ENCODE results near the gene EHMT1.
"Not testable (repeated sequence)": the region's sequence is repeated elsewhere in the genome, so short reads cannot be mapped to it uniquely, and the experiment has no call there.

EHMT1 gene

GRCh38 chr9:137777761-137778160 is 159.0 kb downstream of the EHMT1 start:
- Histone ChIP-seq H2AFZ (ENCODE audit: low read depth, low read length) (no peak overlapping the region), H3K36me3 (ENCODE audit: insufficient read depth, low read length) (peaks cover 84% of the 10 kb centered on the region), H3K4me3 (ENCODE audit: low read length) (no peak overlapping the region), H3K9me3 (ENCODE audit: low read length) (peaks cover 9% of the 10 kb centered on the region), H3K27me3 (ENCODE audit: insufficient read depth, low read length) (no peaks in the 10 kb centered on the region), H3K4me1 (ENCODE audit: insufficient read depth, low read length) (no peaks in the 10 kb centered on the region)

GRCh38 chr9:137778336-137778735 is 159.5 kb downstream of the EHMT1 start:
- Histone ChIP-seq H3K4me1 (ENCODE audit: insufficient read depth, low read length) (no peaks in the 10 kb centered on the region), H3K9me3 (ENCODE audit: low read length) (peaks cover 9% of the 10 kb centered on the region), H2AFZ (ENCODE audit: low read depth, low read length) (no peak overlapping the region), H3K4me3 (ENCODE audit: low read length) (no peak overlapping the region), H3K36me3 (ENCODE audit: insufficient read depth, low read length) (peaks cover 83% of the 10 kb centered on the region), H3K27me3 (ENCODE audit: insufficient read depth, low read length) (no peaks in the 10 kb centered on the region)

GRCh38 chr9:137778914-137779313 is 160.1 kb downstream of the EHMT1 start:
- Histone ChIP-seq H3K27me3 (ENCODE audit: insufficient read depth, low read length) (no peaks in the 10 kb centered on the region), H3K36me3 (ENCODE audit: insufficient read depth, low read length) (peaks cover 87% of the 10 kb centered on the region), H3K4me1 (ENCODE audit: insufficient read depth, low read length) (no peaks in the 10 kb centered on the region), H3K9me3 (ENCODE audit: low read length) (peaks cover 9% of the 10 kb centered on the region), H3K4me3 (ENCODE audit: low read length) (no peak overlapping the region), H2AFZ (ENCODE audit: low read depth, low read length) (no peak overlapping the region)

GRCh38 chr9:137780031-137780430 is 161.2 kb downstream of the EHMT1 start:
- peaks cover 91% of the 10 kb centered on the region for H3K36me3 ChIP-seq (ENCODE audit: insufficient read depth, low read length)
- H3K27me3 ChIP-seq (ENCODE audit: insufficient read depth, low read length); H3K4me1 ChIP-seq (ENCODE audit: insufficient read depth, low read length); H2AFZ ChIP-seq (ENCODE audit: low read depth, low read length); H3K9me3 ChIP-seq (ENCODE audit: low read length); H3K4me3 ChIP-seq (ENCODE audit: low read length): not testable (repeated sequence)

GRCh38 chr9:137781906-137782585 is 163.2 kb downstream of the EHMT1 start:
- Histone ChIP-seq H2AFZ (ENCODE audit: low read depth, low read length) (no peak overlapping the region), H3K36me3 (ENCODE audit: insufficient read depth, low read length) (peaks cover 83% of the 10 kb centered on the region), H3K27me3 (ENCODE audit: insufficient read depth, low read length) (no peaks in the 10 kb centered on the region), H3K4me1 (ENCODE audit: insufficient read depth, low read length) (peaks cover 10% of the 10 kb centered on the region), H3K9me3 (ENCODE audit: low read length) (peaks cover 9% of the 10 kb centered on the region), H3K4me3 (ENCODE audit: low read length) (no peak overlapping the region)

GRCh38 chr9:137783521-137783920 is 164.7 kb downstream of the EHMT1 start:
- H2AFZ ChIP-seq (ENCODE audit: low read depth, low read length), result no peak overlapping the region
- no peak overlapping the region for H3K4me3 ChIP-seq (ENCODE audit: low read length)
- no peaks in the 10 kb centered on the region for H3K27me3 ChIP-seq (ENCODE audit: insufficient read depth, low read length)
- H3K9me3 ChIP-seq (ENCODE audit: low read length), result peaks cover 9% of the 10 kb centered on the region
- H3K4me1 ChIP-seq (ENCODE audit: insufficient read depth, low read length), result peaks cover 10% of the 10 kb centered on the region
- peaks cover 81% of the 10 kb centered on the region for H3K36me3 ChIP-seq (ENCODE audit: insufficient read depth, low read length)

- Histone ChIP-seq H3K9me3 (ENCODE audit: low read length) (peaks cover 5% of the 10 kb centered on the region), H3K27me3 (ENCODE audit: insufficient read depth, low read length) (no peaks in the 10 kb centered on the region), H3K36me3 (ENCODE audit: insufficient read depth, low read length) (peaks cover 76% of the 10 kb centered on the region), H2AFZ (ENCODE audit: low read depth, low read length) (no peak overlapping the region), H3K4me1 (ENCODE audit: insufficient read depth, low read length) (peaks cover 10% of the 10 kb centered on the region), H3K4me3 (ENCODE audit: low read length) (no peak overlapping the region)
Observed at GRCh38 chr9:137784046-137784445, 165.2 kb downstream of the EHMT1 start.

- no peak overlapping the region for H3K4me3 ChIP-seq (ENCODE audit: low read length)
- no peak overlapping the region for H2AFZ ChIP-seq (ENCODE audit: low read depth, low read length)
- no peaks in the 10 kb centered on the region for H3K27me3 ChIP-seq (ENCODE audit: insufficient read depth, low read length)
- peaks cover 4% of the 10 kb centered on the region for H3K9me3 ChIP-seq (ENCODE audit: low read length)
- H3K36me3 ChIP-seq (ENCODE audit: insufficient read depth, low read length), result peaks cover 68% of the 10 kb centered on the region
- H3K4me1 ChIP-seq (ENCODE audit: insufficient read depth, low read length), result peaks cover 10% of the 10 kb centered on the region
Observed at GRCh38 chr9:137784641-137785513, 166.1 kb downstream of the EHMT1 start.

- no peaks in the 10 kb centered on the region for H3K27me3 ChIP-seq (ENCODE audit: insufficient read depth, low read length)
Observed at GRCh38 chr9:137785704-137786161, 166.9 kb downstream of the EHMT1 start.

GRCh38 chr9:137786511-137786920 is 167.7 kb downstream of the EHMT1 start:
- Histone ChIP-seq H3K4me3 (ENCODE audit: low read length) (no peak overlapping the region), H3K36me3 (ENCODE audit: insufficient read depth, low read length) (peaks cover 74% of the 10 kb centered on the region), H3K4me1 (ENCODE audit: insufficient read depth, low read length) (peaks cover 10% of the 10 kb centered on the region), H2AFZ (ENCODE audit: low read depth, low read length) (no peak overlapping the region), H3K27me3 (ENCODE audit: insufficient read depth, low read length) (no peaks in the 10 kb centered on the region), H3K9me3 (ENCODE audit: low read length) (peaks cover 5% of the 10 kb centered on the region)

More at GRCh38 chr9:137785704-137786161, 166.9 kb downstream of the EHMT1 start:
- no peak overlapping the region for H3K4me3 ChIP-seq (ENCODE audit: low read length)
- H3K9me3 ChIP-seq (ENCODE audit: low read length), result peaks cover 3% of the 10 kb centered on the region
- H2AFZ ChIP-seq (ENCODE audit: low read depth, low read length), result no peak overlapping the region
- H3K4me1 ChIP-seq (ENCODE audit: insufficient read depth, low read length), result peaks cover 10% of the 10 kb centered on the region
- H3K36me3 ChIP-seq (ENCODE audit: insufficient read depth, low read length), result peaks cover 73% of the 10 kb centered on the region

- Histone ChIP-seq H3K27me3 (ENCODE audit: insufficient read depth, low read length) (no peaks in the 10 kb centered on the region), H3K4me1 (ENCODE audit: insufficient read depth, low read length) (peaks cover 10% of the 10 kb centered on the region), H3K36me3 (ENCODE audit: insufficient read depth, low read length) (peaks cover 73% of the 10 kb centered on the region), H3K9me3 (ENCODE audit: low read length) (peaks cover 5% of the 10 kb centered on the region), H3K4me3 (ENCODE audit: low read length) (no peak overlapping the region), H2AFZ (ENCODE audit: low read depth, low read length) (no peak overlapping the region)
Observed at GRCh38 chr9:137787381-137787780, 168.6 kb downstream of the EHMT1 start.

- H3K27me3 ChIP-seq (ENCODE audit: insufficient read depth, low read length), result no peaks in the 10 kb centered on the region
- H3K9me3 ChIP-seq (ENCODE audit: low read length), result peaks cover 5% of the 10 kb centered on the region
- H3K4me3 ChIP-seq (ENCODE audit: low read length), result no peak overlapping the region
- no peak overlapping the region for H2AFZ ChIP-seq (ENCODE audit: low read depth, low read length)
- H3K4me1 ChIP-seq (ENCODE audit: insufficient read depth, low read length), result peaks cover 10% of the 10 kb centered on the region
- H3K36me3 ChIP-seq (ENCODE audit: insufficient read depth, low read length), result peaks cover 73% of the 10 kb centered on the region
Observed at GRCh38 chr9:137787786-137788505, 169.1 kb downstream of the EHMT1 start.
